ENCODE results near the gene RSPRY1.

DNA sequence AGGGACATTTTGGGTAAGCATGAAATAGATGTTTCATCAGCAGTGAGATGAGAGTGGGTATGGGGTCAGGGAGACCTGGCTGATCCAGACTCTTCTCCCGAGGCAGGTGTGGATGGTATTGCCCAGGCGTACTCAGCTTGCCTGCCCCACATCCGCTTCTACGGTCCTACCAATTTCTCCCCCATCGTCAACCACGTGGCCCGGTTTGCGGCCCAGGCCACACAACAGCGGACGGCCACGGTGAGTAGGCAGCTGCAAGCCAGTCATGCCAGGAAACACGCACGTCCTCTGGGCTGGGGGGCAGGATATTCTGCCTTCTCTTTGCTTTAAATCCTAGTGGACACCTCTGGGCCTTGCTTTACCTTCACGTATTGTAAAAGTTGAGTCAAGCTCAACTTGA is 49.1 kb upstream of the RSPRY1 start:
- no peak for TF ChIP-seq POLR2A (IDR thresholded peaks at IDR 0.05; ENCODE audit: low read depth, low read length)
- TF ChIP-seq, protein P1, sequence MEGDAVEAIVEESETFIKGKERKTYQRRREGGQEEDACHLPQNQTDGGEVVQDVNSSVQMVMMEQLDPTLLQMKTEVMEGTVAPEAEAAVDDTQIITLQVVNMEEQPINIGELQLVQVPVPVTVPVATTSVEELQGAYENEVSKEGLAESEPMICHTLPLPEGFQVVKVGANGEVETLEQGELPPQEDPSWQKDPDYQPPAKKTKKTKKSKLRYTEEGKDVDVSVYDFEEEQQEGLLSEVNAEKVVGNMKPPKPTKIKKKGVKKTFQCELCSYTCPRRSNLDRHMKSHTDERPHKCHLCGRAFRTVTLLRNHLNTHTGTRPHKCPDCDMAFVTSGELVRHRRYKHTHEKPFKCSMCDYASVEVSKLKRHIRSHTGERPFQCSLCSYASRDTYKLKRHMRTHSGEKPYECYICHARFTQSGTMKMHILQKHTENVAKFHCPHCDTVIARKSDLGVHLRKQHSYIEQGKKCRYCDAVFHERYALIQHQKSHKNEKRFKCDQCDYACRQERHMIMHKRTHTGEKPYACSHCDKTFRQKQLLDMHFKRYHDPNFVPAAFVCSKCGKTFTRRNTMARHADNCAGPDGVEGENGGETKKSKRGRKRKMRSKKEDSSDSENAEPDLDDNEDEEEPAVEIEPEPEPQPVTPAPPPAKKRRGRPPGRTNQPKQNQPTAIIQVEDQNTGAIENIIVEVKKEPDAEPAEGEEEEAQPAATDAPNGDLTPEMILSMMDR (conservative IDR thresholded peaks at IDR 0.05; ENCODE audit: low read depth, low read length) = no peak
